Measurements from ENCODE around the gene NUP93. TPM values are rescaled to one million over a fixed set of nuclear protein-coding genes. Genes with fewer than 3 reads are reported as not detected.

Gene NUP93
- total RNA-seq, 1 donor from 2014 or later = 57.2 TPM

GRCh38 chr16:56779906-56780305 is 50.0 kb downstream of the NUP93 start:
- no peaks in the 10 kb centered on the region for H3K9me3 ChIP-seq
- no peaks in the 10 kb centered on the region for H3K36me3 ChIP-seq
- intact Hi-C loops (cut with DNase I) = no loop called here
- H3K4me1 ChIP-seq = peaks cover 9% of the 10 kb centered on the region
- H3K27ac ChIP-seq = no peak overlapping the region
- ATAC-seq (no peak), DNase-seq (no peak)
- no peaks in the 10 kb centered on the region for H3K27me3 ChIP-seq
- H3K4me3 ChIP-seq = no peak overlapping the region
- TF ChIP-seq, protein P1, sequence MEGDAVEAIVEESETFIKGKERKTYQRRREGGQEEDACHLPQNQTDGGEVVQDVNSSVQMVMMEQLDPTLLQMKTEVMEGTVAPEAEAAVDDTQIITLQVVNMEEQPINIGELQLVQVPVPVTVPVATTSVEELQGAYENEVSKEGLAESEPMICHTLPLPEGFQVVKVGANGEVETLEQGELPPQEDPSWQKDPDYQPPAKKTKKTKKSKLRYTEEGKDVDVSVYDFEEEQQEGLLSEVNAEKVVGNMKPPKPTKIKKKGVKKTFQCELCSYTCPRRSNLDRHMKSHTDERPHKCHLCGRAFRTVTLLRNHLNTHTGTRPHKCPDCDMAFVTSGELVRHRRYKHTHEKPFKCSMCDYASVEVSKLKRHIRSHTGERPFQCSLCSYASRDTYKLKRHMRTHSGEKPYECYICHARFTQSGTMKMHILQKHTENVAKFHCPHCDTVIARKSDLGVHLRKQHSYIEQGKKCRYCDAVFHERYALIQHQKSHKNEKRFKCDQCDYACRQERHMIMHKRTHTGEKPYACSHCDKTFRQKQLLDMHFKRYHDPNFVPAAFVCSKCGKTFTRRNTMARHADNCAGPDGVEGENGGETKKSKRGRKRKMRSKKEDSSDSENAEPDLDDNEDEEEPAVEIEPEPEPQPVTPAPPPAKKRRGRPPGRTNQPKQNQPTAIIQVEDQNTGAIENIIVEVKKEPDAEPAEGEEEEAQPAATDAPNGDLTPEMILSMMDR (IDR thresholded peaks at IDR 0.05) = no peak

GRCh38 chr16:56780646-56781045 is 50.7 kb downstream of the NUP93 start:
- H3K27ac ChIP-seq = no peak overlapping the region
- no peak for DNase-seq
- peaks cover 9% of the 10 kb centered on the region for H3K4me1 ChIP-seq
- ATAC-seq = no peak
- no peaks in the 10 kb centered on the region for H3K27me3 ChIP-seq
- TF ChIP-seq, protein P1 (IDR thresholded peaks at IDR 0.05) = no peak
- no peak overlapping the region for H3K4me3 ChIP-seq
- H3K9me3 ChIP-seq = no peaks in the 10 kb centered on the region
- intact Hi-C loops (cut with DNase I) = no loop called here
- H3K36me3 ChIP-seq = no peaks in the 10 kb centered on the region

- Histone ChIP-seq H3K9me3 (no peaks in the 10 kb centered on the region), H3K27ac (no peak overlapping the region), H3K27me3 (no peaks in the 10 kb centered on the region), H3K4me1 (peaks cover 6% of the 10 kb centered on the region), H3K4me3 (no peak overlapping the region), H3K36me3 (no peaks in the 10 kb centered on the region)
- ATAC-seq (no peak), DNase-seq (no peak)
- TF ChIP-seq, protein P1 (IDR thresholded peaks at IDR 0.05) = no peak
- intact Hi-C loops (cut with DNase I) = no loop called here
These were observed 51.6 kb downstream of the NUP93 start for GRCh38 chr16:56781528-56781961.

GRCh38 chr16:56783344-56783743 is 53.4 kb downstream of the NUP93 start:
- TF ChIP-seq, protein P1 (IDR thresholded peaks at IDR 0.05) = no peak
- no peak for ATAC-seq
- Histone ChIP-seq H3K4me1 (no peaks in the 10 kb centered on the region), H3K27ac (no peak overlapping the region), H3K4me3 (no peak overlapping the region), H3K27me3 (no peaks in the 10 kb centered on the region), H3K36me3 (no peaks in the 10 kb centered on the region), H3K9me3 (no peaks in the 10 kb centered on the region)
- intact Hi-C loops (cut with DNase I) = no loop called here
- no peak for DNase-seq

GRCh38 chr16:56785317-56785716 is 55.4 kb downstream of the NUP93 start:
- intact Hi-C loops (cut with DNase I) = no loop called here
- no peak overlapping the region for H3K4me3 ChIP-seq
- DNase-seq = no peak
- ATAC-seq = no peak
- no peaks in the 10 kb centered on the region for H3K27me3 ChIP-seq
- no peaks in the 10 kb centered on the region for H3K4me1 ChIP-seq
- no peak overlapping the region for H3K27ac ChIP-seq
- no peaks in the 10 kb centered on the region for H3K9me3 ChIP-seq
- no peaks in the 10 kb centered on the region for H3K36me3 ChIP-seq
- TF ChIP-seq, protein P1 (IDR thresholded peaks at IDR 0.05) = no peak

DNA sequence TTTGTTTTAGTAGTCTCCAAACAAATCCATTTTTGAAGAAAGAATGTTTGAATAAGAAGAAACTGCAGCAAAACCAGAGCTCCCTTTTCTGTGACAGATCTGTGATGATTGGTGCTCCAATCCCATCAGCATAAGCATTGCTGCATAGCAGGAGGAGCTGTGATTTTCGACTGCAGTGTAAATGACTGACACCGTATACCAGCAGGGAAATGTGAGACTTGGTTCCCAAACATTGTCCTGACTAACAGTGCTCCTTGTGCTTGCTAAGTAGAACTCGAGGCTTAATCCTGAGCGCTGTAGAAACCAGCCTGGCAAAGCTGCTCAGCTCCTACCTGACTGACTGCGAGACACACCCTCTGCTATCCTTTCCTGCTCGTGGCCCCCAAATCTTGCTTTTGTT is 57.2 kb downstream of the NUP93 start:
- ATAC-seq = no peak
- Histone ChIP-seq H3K4me3 (no peak overlapping the region), H3K27ac (no peak overlapping the region), H3K36me3 (no peaks in the 10 kb centered on the region), H3K27me3 (no peaks in the 10 kb centered on the region), H3K4me1 (no peaks in the 10 kb centered on the region), H3K9me3 (no peaks in the 10 kb centered on the region)
- TF ChIP-seq, protein P1 (IDR thresholded peaks at IDR 0.05) = no peak
- intact Hi-C loops (cut with DNase I) = no loop called here
- no peak for DNase-seq

All from upper lobe of right lung (tissue), 1 donor.